Measurements from ENCODE around the gene S1PR4. TPM values are rescaled to one million over a fixed set of nuclear protein-coding genes. Genes with fewer than 3 reads are reported as not detected.
"Not testable (repeated sequence)": the region's sequence is repeated elsewhere in the genome, so short reads cannot be mapped to it uniquely, and the experiment has no call there.

S1PR4 gene
- polyA plus RNA-seq, 6 donors from 2014 or later = 307 to 524 (median 405) TPM

- ATAC-seq (ENCODE audit: low read depth in 2 of 2) (peak; percentile 38 to 45), DNase-seq (no peak)
- Mint-ChIP-seq H3K4me1 (peaks cover 24 to 33% (median 25%) of the 10 kb centered on the region in 3 donors), H3K27ac (peak overlapping the region in 1 of 6 donors; percentile 62), H3K27me3 (peaks cover 0 to 12% (median 0%) of the 10 kb centered on the region in 3 donors), H3K9me3 (no peaks in the 10 kb centered on the region), H3K36me3 (no peaks in the 10 kb centered on the region), H3K4me3 (peak overlapping the region in 2 of 8 donors; percentile 33 to 47)
Measured at GRCh38 chr19:3145909-3146676, 32.5 kb upstream of the S1PR4 start.

- peak overlapping the region in 1 of 8 donors; percentile 33 for H3K4me3 Mint-ChIP-seq
- peak; percentile 62 to 67 for ATAC-seq (ENCODE audit: low read depth in 2 of 2)
Measured at GRCh38 chr19:3146677-3147100, 31.9 kb upstream of the S1PR4 start.

GRCh38 chr19:3148503-3148902 is 30.1 kb upstream of the S1PR4 start:
- ATAC-seq (ENCODE audit: low read depth in 2 of 2) (no peak), DNase-seq (no peak)
- H3K27me3 Mint-ChIP-seq = peaks cover 0 to 12% (median 0%) of the 10 kb centered on the region in 3 donors
- peaks cover 13 to 19% (median 13%) of the 10 kb centered on the region in 3 donors for H3K4me1 Mint-ChIP-seq
- no peak overlapping the region for H3K4me3 Mint-ChIP-seq
- no peak overlapping the region for H3K27ac Mint-ChIP-seq
- no peaks in the 10 kb centered on the region for H3K36me3 Mint-ChIP-seq
- no peaks in the 10 kb centered on the region for H3K9me3 Mint-ChIP-seq

More at GRCh38 chr19:3146677-3147100, 31.9 kb upstream of the S1PR4 start:
- no peaks in the 10 kb centered on the region for H3K9me3 Mint-ChIP-seq
- DNase-seq = peak; percentile 46
- H3K27ac Mint-ChIP-seq = peak overlapping the region in 2 of 6 donors; percentile 62 to 70
- peaks cover 0 to 12% (median 0%) of the 10 kb centered on the region in 3 donors for H3K27me3 Mint-ChIP-seq
- H3K36me3 Mint-ChIP-seq = no peaks in the 10 kb centered on the region
- H3K4me1 Mint-ChIP-seq = peaks cover 19 to 29% (median 24%) of the 10 kb centered on the region in 3 donors

GRCh38 chr19:3149089-3149488 is 29.5 kb upstream of the S1PR4 start:
- DNase-seq = no peak
- H3K36me3 Mint-ChIP-seq = no peaks in the 10 kb centered on the region
- no peak overlapping the region for H3K4me3 Mint-ChIP-seq
- ATAC-seq (ENCODE audit: low read depth in 2 of 2) = no peak
- peaks cover 0 to 12% (median 0%) of the 10 kb centered on the region in 3 donors for H3K27me3 Mint-ChIP-seq
- peak overlapping the region in 1 of 6 donors; percentile 25 for H3K27ac Mint-ChIP-seq
- H3K9me3 Mint-ChIP-seq = no peaks in the 10 kb centered on the region
- peaks cover 13 to 19% (median 13%) of the 10 kb centered on the region in 3 donors for H3K4me1 Mint-ChIP-seq

GRCh38 chr19:3149526-3150505 is 28.8 kb upstream of the S1PR4 start:
- no peaks in the 10 kb centered on the region for H3K36me3 Mint-ChIP-seq
- peaks cover 13 to 19% (median 13%) of the 10 kb centered on the region in 3 donors for H3K4me1 Mint-ChIP-seq
- peaks cover 0 to 12% (median 0%) of the 10 kb centered on the region in 3 donors for H3K27me3 Mint-ChIP-seq
- H3K27ac Mint-ChIP-seq = no peak overlapping the region
- no peaks in the 10 kb centered on the region for H3K9me3 Mint-ChIP-seq
- no peak for DNase-seq
- no peak for ATAC-seq (ENCODE audit: low read depth in 2 of 2)
- H3K4me3 Mint-ChIP-seq = no peak overlapping the region

- no peak for DNase-seq
- H3K9me3 Mint-ChIP-seq = no peaks in the 10 kb centered on the region
- peaks cover 0 to 12% (median 0%) of the 10 kb centered on the region in 3 donors for H3K27me3 Mint-ChIP-seq
- peaks cover 10 to 16% (median 12%) of the 10 kb centered on the region in 3 donors for H3K4me1 Mint-ChIP-seq
- H3K36me3 Mint-ChIP-seq = no peaks in the 10 kb centered on the region
- no peak overlapping the region for H3K4me3 Mint-ChIP-seq
- H3K27ac Mint-ChIP-seq = no peak overlapping the region
- no peak for ATAC-seq (ENCODE audit: low read depth in 2 of 2)
Measured at GRCh38 chr19:3150739-3151329, 27.7 kb upstream of the S1PR4 start.

- ATAC-seq (ENCODE audit: low read depth in 2 of 2) = no peak
- no peak for DNase-seq
- Mint-ChIP-seq H3K27ac (peak overlapping the region in 1 of 6 donors; percentile 61), H3K27me3 (peaks cover 0 to 6% (median 0%) of the 10 kb centered on the region in 3 donors), H3K4me1 (peaks cover 3 to 13% (median 7%) of the 10 kb centered on the region in 3 donors), H3K9me3 (no peaks in the 10 kb centered on the region), H3K36me3 (no peaks in the 10 kb centered on the region), H3K4me3 (no peak overlapping the region)
Measured at GRCh38 chr19:3151563-3152418, 26.8 kb upstream of the S1PR4 start.

- Mint-ChIP-seq H3K9me3 (no peaks in the 10 kb centered on the region), H3K36me3 (no peaks in the 10 kb centered on the region), H3K4me3 (no peak overlapping the region), H3K27me3 (peaks cover 0 to 5% (median 0%) of the 10 kb centered on the region in 3 donors), H3K27ac (no peak overlapping the region), H3K4me1 (peaks cover 0 to 11% (median 5%) of the 10 kb centered on the region in 3 donors)
- no peak for ATAC-seq (ENCODE audit: low read depth in 2 of 2)
- no peak for DNase-seq
Measured at GRCh38 chr19:3152419-3152780, 26.2 kb upstream of the S1PR4 start.

- DNase-seq = no peak
- peaks cover 0 to 5% (median 0%) of the 10 kb centered on the region in 3 donors for H3K27me3 Mint-ChIP-seq
- H3K4me1 Mint-ChIP-seq = peaks cover 0 to 11% (median 5%) of the 10 kb centered on the region in 3 donors
- no peaks in the 10 kb centered on the region for H3K36me3 Mint-ChIP-seq
- ATAC-seq (ENCODE audit: low read depth in 2 of 2) = no peak
- H3K27ac Mint-ChIP-seq = no peak overlapping the region
- H3K9me3 Mint-ChIP-seq = no peaks in the 10 kb centered on the region
- no peak overlapping the region for H3K4me3 Mint-ChIP-seq
Measured at GRCh38 chr19:3153286-3154230, 25.0 kb upstream of the S1PR4 start.

GRCh38 chr19:3154447-3154846 is 24.1 kb upstream of the S1PR4 start:
- H3K27ac Mint-ChIP-seq = peak overlapping the region in 2 of 6 donors; percentile 80 to 87
- not testable (repeated sequence) for H3K9me3 Mint-ChIP-seq; H3K4me1 Mint-ChIP-seq; ATAC-seq (ENCODE audit: low read depth in 2 of 2); H3K27me3 Mint-ChIP-seq; H3K36me3 Mint-ChIP-seq; DNase-seq
- peak overlapping the region in 3 of 8 donors; percentile 33 to 68 (median 61) for H3K4me3 Mint-ChIP-seq

GRCh38 chr19:3154957-3155736 is 23.4 kb upstream of the S1PR4 start:
- DNase-seq (peak; percentile 65), ATAC-seq (ENCODE audit: low read depth in 2 of 2) (peak; percentile 97)
- Mint-ChIP-seq H3K4me3 (peak overlapping the region in 6 of 8 donors; percentile 22 to 83 (median 64)), H3K4me1 (peaks cover 0 to 3% (median 3%) of the 10 kb centered on the region in 3 donors), H3K36me3 (no peaks in the 10 kb centered on the region), H3K27me3 (no peaks in the 10 kb centered on the region), H3K27ac (peak overlapping the region in 3 of 6 donors; percentile 72 to 87 (median 83)), H3K9me3 (peaks cover 0 to 2% (median 0%) of the 10 kb centered on the region in 7 donors)
